ENCODE measurements around the gene CADM1. TPM values are rescaled to one million over a fixed set of nuclear protein-coding genes. Genes with fewer than 3 reads are reported as not detected.

CADM1 gene
- total RNA-seq, 1 experiment from 2014 or later, result 534 TPM

DNA sequence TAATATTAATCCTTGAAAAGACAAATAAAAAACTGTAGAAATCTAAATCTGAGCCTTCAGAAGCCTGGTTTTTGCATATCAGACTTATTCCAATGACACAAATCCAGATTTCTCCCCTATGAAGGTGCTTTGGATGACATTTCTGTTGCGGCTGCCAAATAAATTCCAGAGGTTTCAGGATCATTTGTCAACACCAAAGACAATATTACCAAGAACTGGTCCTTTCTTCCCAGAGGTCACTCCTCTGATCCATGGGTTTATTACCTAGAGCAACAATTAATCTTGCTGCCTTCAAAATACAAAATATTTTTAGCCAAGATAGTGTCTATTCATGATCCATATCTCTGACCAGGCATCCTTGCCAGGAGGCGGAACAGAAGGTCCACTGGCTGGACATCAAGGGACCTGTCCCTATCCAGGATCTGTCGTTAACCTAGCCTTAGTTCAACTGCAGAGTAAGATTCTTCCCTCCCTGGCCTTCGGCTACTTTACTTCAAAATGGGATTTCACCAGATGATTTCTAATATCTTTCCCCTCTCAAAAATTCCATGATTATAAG lies 4.9 kb downstream of the CADM1 start:
- Mint-ChIP-seq H3K27me3 (ENCODE audit: insufficient read depth, unreplicated experiment) (no peaks in the 10 kb centered on the region), H3K4me1 (ENCODE audit: low read depth, unreplicated experiment) (peaks cover 45% of the 10 kb centered on the region), H3K27ac (ENCODE audit: unreplicated experiment) (no peak overlapping the region), H3K9me3 (ENCODE audit: unreplicated experiment) (no peaks in the 10 kb centered on the region), H3K4me3 (ENCODE audit: unreplicated experiment) (no peak overlapping the region), H3K36me3 (ENCODE audit: insufficient read depth, unreplicated experiment) (peaks cover 41% of the 10 kb centered on the region)
- POLR2A ChIA-PET, result interaction anchor here (1.1 kb wide), 1 partner anchor 10 kb away, joined by 4 read pairs; no protein-coding TSS in a partner anchor
- TF ChIP-seq, protein P1, sequence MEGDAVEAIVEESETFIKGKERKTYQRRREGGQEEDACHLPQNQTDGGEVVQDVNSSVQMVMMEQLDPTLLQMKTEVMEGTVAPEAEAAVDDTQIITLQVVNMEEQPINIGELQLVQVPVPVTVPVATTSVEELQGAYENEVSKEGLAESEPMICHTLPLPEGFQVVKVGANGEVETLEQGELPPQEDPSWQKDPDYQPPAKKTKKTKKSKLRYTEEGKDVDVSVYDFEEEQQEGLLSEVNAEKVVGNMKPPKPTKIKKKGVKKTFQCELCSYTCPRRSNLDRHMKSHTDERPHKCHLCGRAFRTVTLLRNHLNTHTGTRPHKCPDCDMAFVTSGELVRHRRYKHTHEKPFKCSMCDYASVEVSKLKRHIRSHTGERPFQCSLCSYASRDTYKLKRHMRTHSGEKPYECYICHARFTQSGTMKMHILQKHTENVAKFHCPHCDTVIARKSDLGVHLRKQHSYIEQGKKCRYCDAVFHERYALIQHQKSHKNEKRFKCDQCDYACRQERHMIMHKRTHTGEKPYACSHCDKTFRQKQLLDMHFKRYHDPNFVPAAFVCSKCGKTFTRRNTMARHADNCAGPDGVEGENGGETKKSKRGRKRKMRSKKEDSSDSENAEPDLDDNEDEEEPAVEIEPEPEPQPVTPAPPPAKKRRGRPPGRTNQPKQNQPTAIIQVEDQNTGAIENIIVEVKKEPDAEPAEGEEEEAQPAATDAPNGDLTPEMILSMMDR (IDR thresholded peaks at IDR 0.05; ENCODE audit: insufficient read depth in 1 of 2, low read depth in 1 of 2, low read length in 1 of 2, severe bottlenecking in 1 of 2, unreplicated experiment in 1 of 2), result no peak
- Histone ChIP-seq H3K9me3 (no peaks in the 10 kb centered on the region), H3K4me3 (ENCODE audit: low read depth, low read length) (no peak overlapping the region), H3K27me3 (replicated peaks; ENCODE audit: control insufficient read depth, insufficient read depth, low read length) (no peaks in the 10 kb centered on the region), H3K36me3 (ENCODE audit: control insufficient read depth, insufficient read depth, low read length) (no peaks in the 10 kb centered on the region), H3K4me1 (peaks cover 76% of the 10 kb centered on the region)
- intact Hi-C loops (cut with micrococcal nuclease; ENCODE audit: unreplicated experiment), result no loop called here
- DNase-seq, result no peak
- CTCF ChIA-PET, result no interaction called here
- BruUV-seq (replicated peaks), result no TSS peak

DNA sequence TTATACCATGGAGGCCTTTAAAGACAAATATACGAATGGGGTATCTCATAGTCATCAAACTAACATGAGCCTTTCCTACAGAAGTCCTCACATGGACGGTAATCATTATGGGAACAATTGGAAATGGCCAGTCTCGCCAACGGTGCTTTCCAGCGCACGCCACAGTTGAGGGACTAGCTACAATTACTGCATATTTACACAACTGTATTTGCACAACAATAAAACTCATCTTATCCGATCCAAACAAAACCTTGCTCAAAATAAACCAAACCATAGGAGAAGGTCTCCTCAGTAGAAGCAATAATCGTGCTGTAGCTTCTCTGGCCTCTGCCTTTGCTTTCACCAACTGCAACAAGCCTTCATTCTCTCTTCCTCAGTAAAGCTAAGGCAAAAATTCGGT lies 5.9 kb downstream of the CADM1 start:
- H3K4me1 Mint-ChIP-seq (ENCODE audit: low read depth, unreplicated experiment), result peaks cover 54% of the 10 kb centered on the region
- BruUV-seq (replicated peaks), result no TSS peak
- H3K9me3 ChIP-seq, result no peaks in the 10 kb centered on the region
- no peaks in the 10 kb centered on the region for H3K27me3 ChIP-seq (replicated peaks; ENCODE audit: control insufficient read depth, insufficient read depth, low read length)
- H3K4me3 ChIP-seq (ENCODE audit: low read depth, low read length), result no peak overlapping the region
- intact Hi-C loops (cut with micrococcal nuclease; ENCODE audit: unreplicated experiment), result no loop called here
- DNase-seq, result peak; percentile 50 to 56
- ChIA-PET POLR2A (interaction anchor here (1.1 kb wide), 1 partner anchor 9 kb away, joined by 4 read pairs; no protein-coding TSS in a partner anchor), CTCF (interaction anchor here (0.8 to 0.9 kb wide), 2 partner anchors 9 to 163 kb away, joined by 3 read pairs; no protein-coding TSS in a partner anchor)
- peak overlapping the region; percentile 81 for H3K27ac Mint-ChIP-seq (ENCODE audit: unreplicated experiment)
- H3K36me3 Mint-ChIP-seq (ENCODE audit: insufficient read depth, unreplicated experiment), result peaks cover 40% of the 10 kb centered on the region
- H3K9me3 Mint-ChIP-seq (ENCODE audit: unreplicated experiment), result no peaks in the 10 kb centered on the region
- no peaks in the 10 kb centered on the region for H3K36me3 ChIP-seq (ENCODE audit: control insufficient read depth, insufficient read depth, low read length)
- H3K4me3 Mint-ChIP-seq (ENCODE audit: unreplicated experiment), result peak overlapping the region; percentile 65
- H3K27me3 Mint-ChIP-seq (ENCODE audit: insufficient read depth, unreplicated experiment), result no peaks in the 10 kb centered on the region
- TF ChIP-seq, protein P1 (IDR thresholded peaks at IDR 0.05; ENCODE audit: insufficient read depth in 1 of 2, low read depth in 1 of 2, low read length in 1 of 2, severe bottlenecking in 1 of 2, unreplicated experiment in 1 of 2), result no peak
- H3K4me1 ChIP-seq, result peaks cover 86% of the 10 kb centered on the region

DNA sequence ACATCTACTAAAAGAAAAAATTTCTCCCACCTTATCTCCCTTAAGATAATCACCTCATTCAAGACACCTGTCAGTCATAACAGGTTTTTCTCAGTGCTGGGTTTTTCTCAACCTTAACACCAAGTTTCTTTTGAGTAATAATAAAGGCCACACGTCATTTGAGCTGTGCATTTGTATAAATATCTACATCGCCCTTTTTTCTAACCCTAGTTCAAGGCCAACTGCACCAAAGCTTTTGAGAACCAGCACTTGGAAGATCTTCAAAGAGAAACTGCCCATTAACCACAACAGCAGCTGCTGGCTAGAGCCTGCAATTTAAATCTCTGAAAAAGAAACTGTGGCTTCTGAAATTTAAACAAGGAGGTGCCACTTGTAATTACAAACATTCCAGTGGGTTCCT lies 6.9 kb downstream of the CADM1 start:
- peak overlapping the region; percentile 81 for H3K27ac Mint-ChIP-seq (ENCODE audit: unreplicated experiment)
- Histone ChIP-seq H3K4me3 (ENCODE audit: low read depth, low read length) (no peak overlapping the region), H3K4me1 (peaks cover 96% of the 10 kb centered on the region), H3K9me3 (no peaks in the 10 kb centered on the region), H3K36me3 (ENCODE audit: control insufficient read depth, insufficient read depth, low read length) (no peaks in the 10 kb centered on the region), H3K27me3 (replicated peaks; ENCODE audit: control insufficient read depth, insufficient read depth, low read length) (no peaks in the 10 kb centered on the region)
- ChIA-PET CTCF (interaction anchor here (1.2 kb wide), 1 partner anchor 173 kb away, joined by 3 read pairs; no protein-coding TSS in a partner anchor), POLR2A (no interaction called here)
- no peaks in the 10 kb centered on the region for H3K27me3 Mint-ChIP-seq (ENCODE audit: insufficient read depth, unreplicated experiment)
- H3K9me3 Mint-ChIP-seq (ENCODE audit: unreplicated experiment), result no peaks in the 10 kb centered on the region
- H3K4me1 Mint-ChIP-seq (ENCODE audit: low read depth, unreplicated experiment), result peaks cover 64% of the 10 kb centered on the region
- TF ChIP-seq, protein P1 (IDR thresholded peaks at IDR 0.05; ENCODE audit: insufficient read depth in 1 of 2, low read depth in 1 of 2, low read length in 1 of 2, severe bottlenecking in 1 of 2, unreplicated experiment in 1 of 2), result no peak
- peaks cover 40% of the 10 kb centered on the region for H3K36me3 Mint-ChIP-seq (ENCODE audit: insufficient read depth, unreplicated experiment)
- peak overlapping the region; percentile 65 for H3K4me3 Mint-ChIP-seq (ENCODE audit: unreplicated experiment)
- BruUV-seq (replicated peaks), result no TSS peak
- DNase-seq, result peak in 1 of 2 experiments; percentile 43
- intact Hi-C loops (cut with micrococcal nuclease; ENCODE audit: unreplicated experiment), result loop anchor here (1.0 kb wide), 1 partner anchor 8 kb away; no protein-coding TSS in a partner anchor

Data from Caco-2 (cell line).